Bronchial smooth muscle cell (primary cell): ENCODE data around the gene NEUROD6. TPM values are rescaled to one million over a fixed set of nuclear protein-coding genes. Genes with fewer than 3 reads are reported as not detected.

ENCODE experiments used
- total RNA-seq: library from RNA; depleted of rRNA; stranded (reverse); fragments of >200 nt; gene quantifications from 2 replicates; pipeline ENCODE4 v1.2.1, GENCODE V29; 2014

Gene NEUROD6
- total RNA-seq = not detected in 2 replicates

GRCh38 chr7:31340603-31341002 is at the start of gene NEUROD6:
NEUROD6 (minus strand) TSS chr7:31340726; CDS start chr7:31339268, 1,458 bp downstream.

Other genes with a start within 250 kb of the NEUROD6 start
- not detected in 2 replicates for gene ITPRID1, start 173.4 kb upstream of the NEUROD6 start, total RNA-seq